ENCODE measurements around the gene EXO1. TPM values are rescaled to one million over a fixed set of nuclear protein-coding genes. Genes with fewer than 3 reads are reported as not detected.

EXO1 gene
- total RNA-seq, 2 donors from 2014 or later: not detected

DNA sequence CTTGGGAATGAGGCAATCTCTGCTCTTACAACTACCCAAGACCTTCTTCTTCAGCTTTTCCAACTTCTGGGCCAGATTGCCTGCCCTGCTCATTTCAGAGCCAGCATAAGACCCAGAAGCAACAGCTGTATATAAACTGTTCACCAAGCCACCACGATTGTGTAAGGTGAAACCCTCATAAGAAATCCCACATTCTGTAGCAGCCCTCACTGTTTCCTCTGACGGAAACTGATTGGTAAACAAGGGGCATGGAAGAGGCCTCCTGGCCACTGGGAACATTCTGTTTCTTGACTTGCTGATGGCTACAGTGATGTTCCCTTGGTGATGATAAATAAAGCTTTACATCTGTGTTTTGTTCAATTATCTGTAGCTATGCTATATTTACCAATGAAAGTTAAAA is 39.7 kb upstream of the EXO1 start:
- Histone ChIP-seq H3K36me3 (replicated peaks in 1 of 2; ENCODE audit: insufficient read depth in 1 of 2, low read depth in 2 of 2) (no peaks in the 10 kb centered on the region), H3K9me3 (no peaks in the 10 kb centered on the region), H3K27ac (no peak overlapping the region), H3K4me3 (no peak overlapping the region), H3K4me1 (no peaks in the 10 kb centered on the region), H3K27me3 (no peaks in the 10 kb centered on the region)
- 45 to 56% methylated on average over 2 of the region's 2 CpGs for WGBS, 2 donors
- ATAC-seq (no peak), DNase-seq (no peak)
- intact Hi-C loops (cut with DNase I): no loop called here
- TF ChIP-seq, protein P1, sequence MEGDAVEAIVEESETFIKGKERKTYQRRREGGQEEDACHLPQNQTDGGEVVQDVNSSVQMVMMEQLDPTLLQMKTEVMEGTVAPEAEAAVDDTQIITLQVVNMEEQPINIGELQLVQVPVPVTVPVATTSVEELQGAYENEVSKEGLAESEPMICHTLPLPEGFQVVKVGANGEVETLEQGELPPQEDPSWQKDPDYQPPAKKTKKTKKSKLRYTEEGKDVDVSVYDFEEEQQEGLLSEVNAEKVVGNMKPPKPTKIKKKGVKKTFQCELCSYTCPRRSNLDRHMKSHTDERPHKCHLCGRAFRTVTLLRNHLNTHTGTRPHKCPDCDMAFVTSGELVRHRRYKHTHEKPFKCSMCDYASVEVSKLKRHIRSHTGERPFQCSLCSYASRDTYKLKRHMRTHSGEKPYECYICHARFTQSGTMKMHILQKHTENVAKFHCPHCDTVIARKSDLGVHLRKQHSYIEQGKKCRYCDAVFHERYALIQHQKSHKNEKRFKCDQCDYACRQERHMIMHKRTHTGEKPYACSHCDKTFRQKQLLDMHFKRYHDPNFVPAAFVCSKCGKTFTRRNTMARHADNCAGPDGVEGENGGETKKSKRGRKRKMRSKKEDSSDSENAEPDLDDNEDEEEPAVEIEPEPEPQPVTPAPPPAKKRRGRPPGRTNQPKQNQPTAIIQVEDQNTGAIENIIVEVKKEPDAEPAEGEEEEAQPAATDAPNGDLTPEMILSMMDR (IDR thresholded peaks at IDR 0.05): no peak
- no peak for TF ChIP-seq POLR2A (IDR thresholded peaks at IDR 0.05)

DNA sequence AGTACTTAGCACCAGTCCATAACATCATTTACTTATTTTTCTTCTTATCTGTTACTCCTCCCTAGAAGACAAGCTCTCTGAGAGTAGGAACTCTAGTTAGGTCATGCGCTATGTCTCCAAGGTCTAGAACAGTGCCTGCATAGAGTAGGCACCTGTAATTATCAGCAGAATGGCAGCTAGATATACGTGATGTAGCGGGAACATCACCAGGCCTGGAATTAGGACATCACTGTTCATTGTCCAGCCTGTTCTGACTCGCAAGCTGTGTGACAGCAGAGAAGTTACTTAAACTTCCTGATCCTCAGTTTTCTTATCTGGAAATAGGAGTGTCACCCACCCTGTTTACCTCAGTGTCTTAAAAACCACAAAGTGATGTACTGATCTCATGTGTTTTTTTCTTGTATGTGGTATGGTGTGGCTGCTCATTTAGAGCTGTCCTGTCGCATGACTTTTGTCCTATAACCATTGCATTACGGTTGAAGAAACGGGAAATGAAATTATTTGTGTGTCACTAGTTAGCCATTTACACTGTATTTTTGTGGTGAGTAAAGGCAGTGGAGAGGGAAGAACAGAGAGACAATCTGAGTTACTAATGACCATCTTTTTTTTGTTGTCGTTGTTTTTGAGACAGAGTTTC is 37.1 kb upstream of the EXO1 start:
- H3K4me3 ChIP-seq: no peak overlapping the region
- H3K36me3 ChIP-seq (replicated peaks in 1 of 2; ENCODE audit: insufficient read depth in 1 of 2, low read depth in 2 of 2): no peaks in the 10 kb centered on the region
- intact Hi-C loops (cut with DNase I): no loop called here
- no peak overlapping the region for H3K27ac ChIP-seq
- H3K4me1 ChIP-seq: no peaks in the 10 kb centered on the region
- 67 to 76% methylated on average over 8 of the region's 8 CpGs for WGBS, 2 donors
- no peak for DNase-seq
- TF ChIP-seq, protein P1 (IDR thresholded peaks at IDR 0.05): no peak
- TF ChIP-seq POLR2A (IDR thresholded peaks at IDR 0.05): no peak
- H3K9me3 ChIP-seq: no peaks in the 10 kb centered on the region
- no peaks in the 10 kb centered on the region for H3K27me3 ChIP-seq
- no peak for ATAC-seq

DNA sequence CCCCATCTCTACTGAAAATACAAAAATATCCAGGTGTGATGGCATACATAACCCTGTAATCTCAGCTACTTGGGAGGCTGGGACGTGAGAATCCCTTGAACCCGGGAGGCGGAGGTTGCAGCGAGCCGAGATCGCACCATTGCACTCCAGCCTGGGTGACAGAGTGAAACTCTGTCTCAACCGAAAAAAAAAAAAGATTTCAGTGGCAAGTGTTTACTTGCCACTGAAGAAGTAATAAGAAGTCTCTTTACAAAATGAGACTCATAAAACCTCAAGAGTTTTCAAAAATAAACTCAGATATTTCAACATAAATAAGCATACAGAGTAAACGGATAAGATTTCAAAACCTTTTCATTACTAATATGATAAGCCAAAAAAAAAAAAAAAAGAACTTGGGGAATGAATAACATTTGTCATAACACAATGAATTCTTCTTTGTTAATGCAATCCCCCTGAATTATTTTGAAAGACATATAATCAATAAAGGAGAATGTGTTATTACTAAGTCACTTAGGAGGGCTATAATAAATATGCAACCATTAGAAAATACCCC is 34.2 kb upstream of the EXO1 start:
- DNase-seq (no peak), ATAC-seq (no peak)
- H3K27me3 ChIP-seq: no peaks in the 10 kb centered on the region
- intact Hi-C loops (cut with DNase I): no loop called here
- TF ChIP-seq, protein P1 (IDR thresholded peaks at IDR 0.05): no peak
- no peak for TF ChIP-seq POLR2A (IDR thresholded peaks at IDR 0.05)
- H3K27ac ChIP-seq: no peak overlapping the region
- no peaks in the 10 kb centered on the region for H3K36me3 ChIP-seq (replicated peaks in 1 of 2; ENCODE audit: insufficient read depth in 1 of 2, low read depth in 2 of 2)
- no peak overlapping the region for H3K4me3 ChIP-seq
- WGBS, 2 donors: 76% methylated on average over 8 of the region's 8 CpGs
- no peaks in the 10 kb centered on the region for H3K4me1 ChIP-seq
- H3K9me3 ChIP-seq: no peaks in the 10 kb centered on the region

- no peak for ATAC-seq
- intact Hi-C loops (cut with DNase I): no loop called here
- Histone ChIP-seq H3K36me3 (replicated peaks in 1 of 2; ENCODE audit: insufficient read depth in 1 of 2, low read depth in 2 of 2) (no peaks in the 10 kb centered on the region), H3K27me3 (no peaks in the 10 kb centered on the region), H3K4me3 (no peak overlapping the region), H3K4me1 (no peaks in the 10 kb centered on the region), H3K27ac (no peak overlapping the region), H3K9me3 (no peaks in the 10 kb centered on the region)
- no peak for TF ChIP-seq POLR2A (IDR thresholded peaks at IDR 0.05)
- TF ChIP-seq, protein P1 (IDR thresholded peaks at IDR 0.05): no peak
- WGBS, 2 donors: 80 to 81% methylated on average over 6 of the region's 6 CpGs
- DNase-seq: no peak
Observed at GRCh38 chr1:241816008-241816407, 32.0 kb upstream of the EXO1 start.

GRCh38 chr1:241817331-241817792 is 30.6 kb upstream of the EXO1 start:
- Histone ChIP-seq H3K36me3 (replicated peaks in 1 of 2; ENCODE audit: insufficient read depth in 1 of 2, low read depth in 2 of 2) (no peaks in the 10 kb centered on the region), H3K27ac (no peak overlapping the region), H3K9me3 (no peaks in the 10 kb centered on the region), H3K4me3 (no peak overlapping the region), H3K27me3 (no peaks in the 10 kb centered on the region), H3K4me1 (no peaks in the 10 kb centered on the region)
- ATAC-seq (no peak), DNase-seq (no peak)
- 59 to 69% methylated on average over 1 of the region's 1 CpG for WGBS, 2 donors
- TF ChIP-seq POLR2A (IDR thresholded peaks at IDR 0.05): no peak
- TF ChIP-seq, protein P1 (IDR thresholded peaks at IDR 0.05): no peak
- intact Hi-C loops (cut with DNase I): no loop called here
